ENCODE measurements around the gene SFMBT2.
A peak's percentile ranks its signal among the peaks of the same experiment; 100 is the strongest.

The SFMBT2 gene

DNA sequence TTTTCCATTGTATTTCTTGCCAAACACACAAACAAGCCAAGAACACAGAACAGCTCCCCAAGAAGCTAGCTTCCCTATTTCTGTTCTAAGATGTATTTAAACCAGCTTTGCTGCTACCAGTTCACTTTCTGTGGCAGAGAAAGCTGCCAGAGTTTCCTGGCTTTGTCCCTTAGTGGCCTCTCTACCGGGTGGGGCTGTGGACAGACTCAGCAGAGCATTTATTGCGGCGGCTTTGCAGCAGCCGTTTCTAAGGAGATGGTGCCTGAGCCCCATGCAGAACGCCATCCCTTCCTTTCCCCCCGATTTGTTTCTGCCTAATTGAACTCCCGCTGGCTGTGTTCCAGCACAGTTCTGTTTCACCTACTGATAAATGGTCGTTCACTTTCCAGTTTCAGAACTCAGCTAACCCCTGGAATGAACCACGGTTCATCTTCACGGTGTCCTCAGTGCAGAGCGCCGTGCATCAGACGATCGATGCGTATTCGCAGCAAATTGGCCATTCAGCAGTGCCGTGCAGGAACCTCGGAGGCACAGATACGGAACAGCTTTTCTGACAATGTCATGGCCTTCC, 33.8 kb upstream of the SFMBT2 start:
- DNase-seq (ENCODE audit: low read depth) = no peak
- peak overlapping the region; percentile 18 for H3K4me3 ChIP-seq (ENCODE audit: low read depth, low read length)
- no peak for TF ChIP-seq CTCF (IDR thresholded peaks at IDR 0.05; ENCODE audit: low read depth, low read length, missing control alignments)
- in situ Hi-C loops (cut with HindIII; ENCODE audit: low sequenced_read_pairs) = no loop called here

DNA sequence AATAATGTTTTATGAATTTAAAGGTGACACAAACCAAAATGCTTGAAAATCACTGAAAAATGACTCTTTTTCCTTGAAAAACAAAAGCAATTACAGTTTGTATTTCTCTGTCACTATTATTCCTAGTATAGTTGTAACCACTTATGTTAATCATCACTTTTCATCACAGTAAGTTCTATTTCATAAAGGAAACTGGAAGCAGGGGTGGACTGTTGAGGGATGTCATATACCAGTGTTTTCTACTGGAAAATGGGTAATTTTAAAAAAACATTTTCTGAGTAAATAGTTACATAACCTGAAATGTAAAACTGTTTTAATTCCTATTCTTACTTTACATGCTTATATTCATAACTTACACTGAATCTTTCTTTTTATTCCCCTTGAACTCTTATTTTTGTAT, 32.2 kb upstream of the SFMBT2 start:
- in situ Hi-C loops (cut with HindIII; ENCODE audit: low sequenced_read_pairs) = no loop called here
- no peak for DNase-seq (ENCODE audit: low read depth)
- no peak overlapping the region for H3K4me3 ChIP-seq (ENCODE audit: low read depth, low read length)
- no peak for TF ChIP-seq CTCF (IDR thresholded peaks at IDR 0.05; ENCODE audit: low read depth, low read length, missing control alignments)

GRCh38 chr10:7441403-7442147, 30.7 kb upstream of the SFMBT2 start:
- no peak for TF ChIP-seq CTCF (IDR thresholded peaks at IDR 0.05; ENCODE audit: low read depth, low read length, missing control alignments)
- no peak overlapping the region for H3K4me3 ChIP-seq (ENCODE audit: low read depth, low read length)
- no peak for DNase-seq (ENCODE audit: low read depth)
- in situ Hi-C loops (cut with HindIII; ENCODE audit: low sequenced_read_pairs) = no loop called here

GRCh38 chr10:7439696-7440095, 28.9 kb upstream of the SFMBT2 start:
- TF ChIP-seq CTCF (IDR thresholded peaks at IDR 0.05; ENCODE audit: low read depth, low read length, missing control alignments) = no peak
- in situ Hi-C loops (cut with HindIII; ENCODE audit: low sequenced_read_pairs) = no loop called here
- H3K4me3 ChIP-seq (ENCODE audit: low read depth, low read length) = no peak overlapping the region
- DNase-seq (ENCODE audit: low read depth) = no peak

- DNase-seq (ENCODE audit: low read depth) = no peak
Measured at GRCh38 chr10:7438196-7438986, 27.6 kb upstream of the SFMBT2 start.

More at GRCh38 chr10:7438196-7438986, 27.6 kb upstream of the SFMBT2 start:
- no peak for TF ChIP-seq CTCF (IDR thresholded peaks at IDR 0.05; ENCODE audit: low read depth, low read length, missing control alignments)
- no peak overlapping the region for H3K4me3 ChIP-seq (ENCODE audit: low read depth, low read length)
- in situ Hi-C loops (cut with HindIII; ENCODE audit: low sequenced_read_pairs) = no loop called here

All from astrocyte of the cerebellum (primary cell).